GM19324 (cell line): ENCODE results near the gene MND1.
"Not testable (repeated sequence)": the region's sequence is repeated elsewhere in the genome, so short reads cannot be mapped to it uniquely, and the experiment has no call there.

ENCODE experiments used
- ATAC-seq: cut with Tn5 transposase; IDR thresholded peaks from one replicate; pipeline ENCODE4 v1.9.1; 2021; ENCODE audit warnings: mild to moderate bottlenecking, moderate library complexity; ENCODE audit not compliant: unreplicated experiment, low FRiP score

MND1 gene

DNA sequence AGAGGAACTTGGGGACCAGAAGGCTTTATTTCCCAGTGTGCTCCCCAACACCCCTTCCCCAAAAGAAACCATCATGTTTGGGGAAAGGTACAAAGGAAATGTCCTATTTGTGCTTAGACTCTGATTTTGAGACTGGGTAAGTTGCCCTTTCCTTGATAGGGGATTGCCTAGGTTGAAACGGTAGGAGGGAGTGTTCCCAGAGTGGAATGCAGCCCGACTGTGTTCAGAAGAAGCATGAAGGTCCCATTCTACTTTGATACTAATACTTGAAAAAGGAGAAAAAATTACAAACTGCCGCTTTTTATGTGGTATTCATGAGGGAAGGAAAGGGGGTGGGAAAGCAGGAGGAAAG is 89.2 kb downstream of the MND1 start:
- no peak for ATAC-seq

DNA sequence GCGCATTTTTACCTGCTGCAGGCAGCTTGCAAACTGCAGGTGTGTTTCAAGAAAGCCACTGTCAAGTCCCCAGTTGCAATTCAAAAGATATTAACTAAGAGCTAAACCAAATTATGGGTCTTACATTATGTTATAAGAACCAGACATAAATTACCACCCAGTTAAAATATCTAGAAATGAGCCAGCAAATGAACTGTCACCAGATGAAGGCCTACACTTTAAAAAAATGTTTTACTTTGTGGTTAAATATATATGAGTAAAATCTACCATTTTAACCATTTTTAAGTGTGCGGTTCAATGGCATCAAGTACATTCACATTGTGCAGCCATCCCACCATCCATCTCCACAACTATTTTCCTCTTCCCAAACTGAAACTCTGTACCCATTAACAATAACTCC is 89.7 kb downstream of the MND1 start:
- ATAC-seq: no peak

DNA sequence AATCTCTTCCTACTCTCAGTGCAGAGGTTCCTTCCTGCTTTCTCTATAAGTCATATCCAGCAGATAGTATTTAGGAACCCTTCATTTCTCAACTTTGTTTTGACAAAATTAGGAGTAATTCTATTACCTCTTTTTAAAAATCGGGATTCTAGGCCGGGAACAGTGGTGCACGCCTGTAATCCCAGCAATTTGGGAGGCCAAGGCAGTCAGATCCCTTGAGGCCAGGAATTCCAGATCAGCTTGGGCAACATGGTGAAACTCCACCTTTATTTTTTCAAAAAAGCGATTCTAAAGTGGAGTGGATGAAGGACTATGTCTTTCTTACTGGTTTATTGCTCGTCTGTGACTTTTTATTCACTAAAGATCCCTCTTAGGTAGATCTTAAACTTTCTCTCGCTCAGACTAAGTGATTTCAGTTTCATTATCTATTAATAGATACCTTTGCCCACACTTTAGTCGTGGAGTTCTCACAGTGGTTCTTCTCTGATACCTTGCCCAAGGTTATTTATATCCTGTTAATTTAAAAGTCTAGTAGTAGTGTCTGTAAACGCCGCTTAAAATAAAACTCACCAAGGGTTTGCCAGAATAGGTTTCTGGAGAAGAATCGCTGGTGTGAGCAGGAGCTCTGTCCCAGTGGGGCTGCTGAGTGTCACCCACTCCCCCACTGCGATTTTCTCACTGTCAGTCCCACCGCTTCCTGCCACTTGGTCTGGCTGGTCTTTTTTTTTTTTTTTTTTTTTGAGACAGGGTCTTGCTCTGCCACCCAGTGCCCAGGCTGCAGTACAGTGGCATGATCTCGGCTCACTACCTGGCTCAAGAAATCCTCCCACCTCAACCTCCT is 94.6 kb downstream of the MND1 start:
- ATAC-seq: peak; percentile 62

DNA sequence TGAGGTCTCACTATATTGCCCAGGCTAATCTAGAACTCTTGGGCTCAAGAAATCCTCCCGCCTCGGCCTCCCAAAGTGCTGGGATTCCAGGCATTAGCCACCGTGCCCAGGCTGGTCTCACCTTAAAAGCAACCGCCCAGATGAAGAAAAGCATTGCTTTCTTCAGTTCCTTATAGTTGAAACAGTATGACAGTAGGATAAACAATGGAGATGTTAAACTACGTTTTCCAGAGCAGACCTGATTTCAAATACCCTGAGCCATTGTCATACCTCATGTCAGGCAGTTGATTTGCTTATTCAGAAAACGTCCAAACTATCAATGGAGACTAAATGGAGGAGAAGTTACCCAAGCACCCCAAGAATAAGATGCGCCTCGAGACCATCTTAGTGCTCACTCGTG is 95.3 kb downstream of the MND1 start:
- peak; percentile 11 for ATAC-seq

DNA sequence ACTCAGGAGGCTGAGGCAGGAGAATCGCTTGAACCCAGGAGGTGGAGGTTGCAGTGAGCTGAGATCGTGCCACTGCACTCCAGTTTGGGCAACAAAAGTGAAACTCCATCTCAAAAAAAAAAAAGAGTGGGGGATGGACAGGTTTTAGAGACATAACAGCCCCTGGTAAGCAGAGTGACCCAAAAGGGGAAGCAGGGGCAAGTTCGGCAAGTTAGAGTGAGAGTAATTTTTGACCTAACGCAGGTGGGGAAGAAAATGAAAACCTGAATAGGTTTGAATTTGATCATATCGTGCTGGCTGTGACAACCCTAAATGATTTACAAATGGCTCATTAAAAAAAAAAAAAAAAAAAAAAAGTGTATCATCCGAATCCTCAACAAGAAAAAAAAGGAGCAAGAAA is 96.0 kb downstream of the MND1 start:
- no peak for ATAC-seq

DNA sequence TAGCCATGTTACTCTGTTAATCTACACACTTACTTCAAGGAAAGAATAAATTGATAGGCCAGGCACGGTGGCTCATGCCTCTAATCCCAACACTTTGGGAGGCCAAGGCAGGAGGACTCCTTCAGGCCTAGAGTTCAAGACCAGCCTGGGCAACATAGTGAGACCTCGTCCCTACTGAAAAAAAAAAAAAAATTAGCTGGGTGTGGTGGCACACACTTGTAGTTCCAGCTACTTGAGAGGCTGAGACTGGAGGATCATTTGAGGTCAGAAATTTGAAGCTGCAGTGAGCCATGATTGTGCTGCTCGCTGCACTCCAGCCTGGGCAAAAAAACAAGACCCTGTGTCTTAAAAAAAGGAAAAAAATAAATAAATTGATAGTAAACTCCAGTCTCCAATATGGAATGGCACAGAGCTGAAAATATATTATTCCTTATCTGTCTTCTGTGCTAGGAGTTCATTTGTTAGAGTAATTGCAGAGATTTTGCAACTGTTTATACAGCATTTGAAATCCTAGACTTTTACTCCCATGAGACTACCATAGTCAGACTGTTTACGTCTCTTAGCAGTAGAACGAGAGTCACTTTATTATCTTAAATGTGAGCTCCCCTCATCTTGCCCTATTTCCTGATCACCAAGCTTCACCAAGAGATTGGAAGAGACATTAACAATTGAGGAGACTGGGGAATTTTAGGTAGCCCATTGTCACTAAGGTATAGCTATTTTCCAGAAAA is 102.9 kb downstream of the MND1 start:
- ATAC-seq: no peak

DNA sequence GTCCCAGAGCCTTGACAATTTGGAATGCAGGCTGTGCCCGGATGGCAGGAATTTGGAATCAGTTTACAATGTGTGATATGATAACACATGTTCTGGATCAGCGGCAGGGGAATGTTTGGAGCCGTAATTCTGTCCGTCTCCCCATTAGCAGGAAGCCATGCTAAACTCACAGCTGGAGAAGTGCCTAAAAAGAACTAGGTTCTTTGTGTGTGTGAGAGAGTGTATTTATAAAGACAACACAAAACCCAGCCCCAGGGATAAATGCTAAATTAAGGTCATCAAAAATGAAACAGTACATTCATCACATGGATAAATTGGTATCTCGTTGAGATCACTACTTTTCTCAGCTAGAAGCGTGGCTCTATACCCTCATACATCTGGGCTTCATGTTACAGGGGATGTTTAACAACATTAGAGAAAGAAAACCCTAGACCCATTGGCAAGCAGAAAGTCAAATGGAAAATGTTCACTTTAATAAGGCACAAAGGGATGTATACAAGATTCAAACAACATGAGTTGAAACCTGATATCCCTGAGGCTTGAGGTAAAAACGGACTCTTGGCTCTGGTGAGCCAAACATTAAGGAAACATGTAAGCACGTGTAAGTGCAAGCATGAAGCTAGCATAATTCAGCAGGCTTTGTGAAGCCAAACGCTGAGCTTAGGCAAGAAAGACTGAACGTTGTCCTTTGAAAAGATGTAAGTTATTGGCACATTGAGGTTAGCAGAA is 103.7 kb downstream of the MND1 start:
- ATAC-seq: no peak

DNA sequence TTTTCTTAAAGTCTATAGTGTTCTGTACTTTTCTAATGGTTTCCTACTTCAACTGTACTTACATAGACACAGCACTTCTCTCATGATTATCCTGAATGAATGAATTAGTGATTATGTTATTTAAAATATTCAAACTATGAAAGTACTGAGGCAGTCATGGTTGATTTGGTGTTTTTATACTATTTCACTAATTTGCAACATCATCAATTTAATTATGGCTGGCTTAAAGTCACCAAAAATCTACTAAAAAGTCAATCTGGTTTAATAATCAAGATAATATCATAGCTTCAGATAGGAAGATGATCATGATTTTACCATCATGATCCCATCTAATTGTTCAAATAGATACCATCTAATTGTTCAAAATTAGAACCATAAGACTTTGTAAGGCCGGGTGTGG is 104.8 kb downstream of the MND1 start:
- no peak for ATAC-seq

DNA sequence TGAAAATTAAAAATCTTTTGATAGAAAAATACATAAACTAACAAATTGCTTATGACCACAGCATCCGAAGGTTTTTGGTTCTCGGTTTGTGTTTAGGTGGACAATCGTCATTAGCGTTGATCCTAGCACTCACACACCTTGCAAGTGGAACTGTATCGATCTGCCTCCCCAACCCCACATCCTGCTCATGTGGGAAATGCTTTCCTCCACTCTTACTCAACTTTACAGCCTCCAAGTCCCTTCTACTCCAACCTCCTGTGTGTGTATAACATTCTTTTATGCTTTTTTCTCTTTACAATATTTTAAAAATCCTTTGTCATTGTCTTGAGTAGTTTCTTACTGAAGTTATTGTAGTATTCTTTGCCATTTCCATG is 106.0 kb downstream of the MND1 start:
- no peak for ATAC-seq

DNA sequence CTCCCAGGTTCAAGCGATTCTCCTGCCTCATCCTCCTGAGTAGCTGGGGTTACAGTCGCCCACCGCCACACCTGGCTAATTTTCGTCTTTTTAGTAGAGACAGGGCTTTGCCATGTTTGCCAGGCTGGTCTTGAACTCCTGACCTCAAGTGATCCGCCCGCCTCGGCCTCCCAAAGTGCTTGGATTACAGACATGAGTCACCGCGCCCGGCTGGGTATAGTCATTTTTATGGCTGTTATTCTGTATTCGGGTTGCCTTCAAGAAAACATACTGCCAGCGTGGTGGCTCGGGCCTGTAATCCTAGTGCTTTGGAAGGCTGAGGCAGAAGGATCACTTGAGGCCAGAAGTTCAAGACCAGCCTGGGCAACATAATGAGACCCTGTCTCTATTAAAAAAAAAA is 106.7 kb downstream of the MND1 start:
- ATAC-seq: not testable (repeated sequence)

DNA sequence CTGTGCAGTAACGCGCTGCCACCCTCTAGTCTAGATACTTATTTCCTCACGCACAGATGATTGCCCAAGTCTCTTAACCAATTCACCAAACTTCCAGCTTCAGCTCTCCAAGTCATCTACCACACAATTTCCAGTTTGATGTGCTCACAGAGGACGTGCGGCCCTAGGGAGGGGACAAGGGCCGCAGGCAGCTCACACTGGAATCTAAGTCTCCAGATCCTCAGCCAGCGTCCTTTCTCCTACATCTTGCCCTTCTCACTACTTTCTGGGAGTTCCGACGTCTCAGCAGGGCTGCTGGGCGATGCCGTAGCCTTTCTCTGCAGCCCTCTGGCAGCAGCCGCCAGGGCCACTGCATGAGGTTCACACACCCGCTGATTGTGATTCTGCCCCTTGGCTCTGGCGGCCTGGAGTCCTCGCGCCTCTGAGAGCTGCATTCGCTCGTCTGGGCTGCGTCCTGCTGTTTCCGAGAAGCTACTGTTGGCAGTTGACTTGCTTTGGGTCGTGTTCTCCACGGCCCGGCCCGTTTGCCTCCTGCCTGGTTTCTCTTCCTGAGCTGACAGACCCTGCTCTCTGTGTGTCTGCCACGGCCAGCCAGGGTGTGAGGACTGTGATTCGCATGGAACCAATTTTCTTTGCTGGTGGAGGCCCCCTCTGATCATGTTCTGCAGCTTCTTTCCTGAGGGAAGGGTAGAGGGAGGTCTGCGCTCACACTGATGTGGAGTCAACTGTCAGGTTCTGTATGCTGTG is 107.6 kb downstream of the MND1 start:
- ATAC-seq: no peak

DNA sequence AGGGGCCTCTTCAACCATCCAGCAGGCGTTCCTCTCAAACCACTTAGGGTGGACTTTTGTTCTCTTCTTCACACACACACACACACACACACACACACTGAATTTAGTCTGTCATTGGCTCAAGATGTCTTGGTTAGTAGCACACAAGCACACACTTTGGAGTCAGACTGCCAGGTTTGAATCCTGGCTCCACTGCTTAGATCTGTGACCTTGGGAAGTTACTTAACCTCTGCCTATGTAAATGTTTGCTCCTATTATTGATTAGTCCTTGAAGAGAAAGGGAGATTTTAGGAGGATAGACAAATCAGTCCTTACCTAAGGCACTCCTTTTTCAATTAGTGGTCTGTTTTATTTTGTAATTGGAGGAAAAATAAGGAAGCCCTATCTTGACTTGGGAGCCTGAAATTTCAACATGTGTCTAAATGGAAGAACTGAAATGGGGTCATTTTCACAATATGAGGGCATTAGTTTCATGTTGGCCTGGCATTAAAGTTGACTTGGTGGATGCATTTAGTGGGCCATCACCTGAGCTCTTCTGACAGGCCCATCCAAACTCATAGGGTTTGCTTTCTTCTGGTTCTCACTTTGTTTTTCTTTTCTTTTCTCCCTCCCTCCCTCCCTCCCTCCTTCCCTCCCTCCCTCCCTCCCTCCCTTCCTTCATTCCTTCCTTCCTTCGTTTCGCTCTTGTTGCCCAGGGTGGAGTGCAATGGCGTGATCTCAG is 108.3 kb downstream of the MND1 start:
- ATAC-seq: no peak

DNA sequence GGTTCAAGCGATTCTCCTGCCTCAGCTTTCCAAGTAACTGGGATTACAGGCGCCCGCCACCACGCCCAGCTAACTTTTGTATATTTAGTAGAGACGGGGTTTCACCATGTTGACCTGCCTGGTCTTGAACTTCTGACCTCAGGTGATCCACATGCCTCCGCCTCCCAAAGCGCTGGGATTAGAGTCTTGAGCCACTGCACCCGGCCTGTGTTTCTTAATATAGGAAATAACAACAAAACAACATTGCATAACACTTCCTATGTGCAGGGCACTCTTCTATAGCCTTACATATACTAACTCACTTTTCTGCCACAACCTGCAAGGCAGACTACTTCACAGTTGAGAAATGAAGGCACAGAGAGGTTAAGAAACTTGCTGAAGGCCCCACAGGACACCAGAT is 108.9 kb downstream of the MND1 start:
- ATAC-seq: no peak

DNA sequence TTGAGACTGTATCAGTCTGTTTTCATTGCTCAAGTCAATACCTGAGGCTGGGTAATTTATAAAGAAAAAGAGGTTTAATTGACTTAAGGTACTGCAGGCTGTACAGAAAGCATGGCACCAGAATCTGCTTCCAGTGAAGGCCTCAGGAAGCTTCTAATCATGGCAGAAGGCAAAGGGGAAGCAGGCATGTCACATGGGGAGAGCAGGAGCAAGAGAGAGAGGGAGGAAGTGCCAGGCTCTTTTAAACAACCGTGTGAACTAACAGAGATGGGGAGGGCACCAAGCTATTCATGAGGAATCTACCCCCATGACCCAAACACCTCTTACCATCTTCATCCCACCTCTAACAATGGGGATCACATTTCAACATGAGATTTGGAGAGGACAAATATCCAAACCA is 114.5 kb downstream of the MND1 start:
- ATAC-seq: no peak

DNA sequence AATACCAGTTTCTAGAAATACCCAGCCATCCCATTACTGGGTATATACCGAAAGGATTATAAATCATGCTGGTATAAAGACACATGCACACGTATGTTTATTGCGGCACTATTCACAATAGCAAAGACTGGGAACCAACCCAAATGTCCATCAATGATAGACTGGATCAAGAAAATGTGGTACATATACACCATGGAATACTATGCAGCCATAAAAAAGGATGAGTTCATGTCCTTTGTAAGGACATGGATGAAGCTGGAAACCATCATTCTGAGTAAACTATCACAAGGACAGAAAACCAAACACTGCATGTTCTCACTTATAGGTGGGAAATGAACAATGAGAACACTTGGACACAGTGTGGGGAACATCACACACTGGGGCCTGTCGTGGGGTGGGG is 117.1 kb downstream of the MND1 start:
- ATAC-seq: not testable (repeated sequence)

DNA sequence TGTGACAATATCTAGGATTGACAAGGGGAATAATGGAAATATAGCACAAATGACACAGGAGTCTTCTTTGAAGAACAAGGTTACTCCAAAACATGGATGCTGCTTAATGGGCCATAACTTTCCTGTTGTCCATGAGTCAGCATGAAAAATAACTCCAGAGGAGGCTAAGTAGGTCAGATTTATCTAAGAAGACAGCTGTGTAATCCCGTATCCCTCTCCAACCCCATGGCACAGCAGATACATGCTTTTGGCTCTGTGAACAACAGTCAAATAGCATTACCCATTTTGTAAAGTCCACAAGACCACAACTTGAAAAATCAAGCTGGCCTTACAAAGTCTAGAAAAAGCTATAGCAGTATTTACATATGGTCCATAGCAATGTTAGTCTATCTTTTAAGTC is 119.6 kb downstream of the MND1 start:
- ATAC-seq: no peak
